Stimulated activated CD4-positive, alpha-beta T cell treated with anti-CD3 and anti-CD28 coated beads, Interleukin-1b, Interleukin-23, amount 100 ng/mL, for 4 hours (primary cell): ENCODE measurements around the gene SNHG17.
"Not testable (repeated sequence)": the region's sequence is repeated elsewhere in the genome, so short reads cannot be mapped to it uniquely, and the experiment has no call there.

Source experiments
- DNase-seq, 2 donors: peaks; one replicate each; pipeline ENCODE4 v3.0.0-alpha.2; 2020; ENCODE audit warnings: low read depth in 2 of 2

SNHG17 gene

GRCh38 chr20:38420388-38421085 lies 14.6 kb downstream of the SNHG17 start:
- DNase-seq = no peak

GRCh38 chr20:38418509-38419204 lies 16.5 kb downstream of the SNHG17 start:
- no peak for DNase-seq

- DNase-seq = no peak
Observed at GRCh38 chr20:38414769-38415450, 20.2 kb downstream of the SNHG17 start.

GRCh38 chr20:38412877-38413577 lies 22.1 kb downstream of the SNHG17 start:
- DNase-seq = no peak

GRCh38 chr20:38407822-38408221 lies 27.3 kb downstream of the SNHG17 start:
- DNase-seq = not testable (repeated sequence)

GRCh38 chr20:38407321-38407720 lies 27.8 kb downstream of the SNHG17 start:
- no peak for DNase-seq

- DNase-seq = no peak
Observed at GRCh38 chr20:38406476-38406875, 28.7 kb downstream of the SNHG17 start.

GRCh38 chr20:38405132-38405531 lies 30.0 kb downstream of the SNHG17 start:
- DNase-seq = no peak

GRCh38 chr20:38404016-38404415 lies 31.1 kb downstream of the SNHG17 start:
- DNase-seq = no peak

- DNase-seq = no peak
Observed at GRCh38 chr20:38402816-38403215, 32.3 kb downstream of the SNHG17 start.

GRCh38 chr20:38402089-38402488 lies 33.0 kb downstream of the SNHG17 start:
- DNase-seq = no peak

GRCh38 chr20:38395751-38396395 lies 39.3 kb downstream of the SNHG17 start:
- DNase-seq = not testable (repeated sequence)

- DNase-seq = no peak
Observed at GRCh38 chr20:38395165-38395564, 40.0 kb downstream of the SNHG17 start.

- DNase-seq = no peak
Observed at GRCh38 chr20:38393259-38393658, 41.9 kb downstream of the SNHG17 start.

GRCh38 chr20:38392356-38392755 lies 42.8 kb downstream of the SNHG17 start:
- DNase-seq = no peak

GRCh38 chr20:38387953-38388352 lies 47.2 kb downstream of the SNHG17 start:
- no peak for DNase-seq

GRCh38 chr20:38386851-38387250 lies 48.3 kb downstream of the SNHG17 start:
- no peak for DNase-seq

GRCh38 chr20:38386004-38386403 lies 49.1 kb downstream of the SNHG17 start:
- no peak for DNase-seq

- DNase-seq = no peak
Observed at GRCh38 chr20:38383147-38383546, 52.0 kb downstream of the SNHG17 start.

- DNase-seq = not testable (repeated sequence)
Observed at GRCh38 chr20:38377838-38378237, 57.3 kb downstream of the SNHG17 start.

GRCh38 chr20:38377039-38377685 lies 58.0 kb downstream of the SNHG17 start:
- DNase-seq = no peak
